NCI-H1048 (cell line): Measurements from ENCODE around the gene KCNC2.
"Not testable (repeated sequence)": the region's sequence is repeated elsewhere in the genome, so short reads cannot be mapped to it uniquely, and the experiment has no call there.

Experiments used
- DNase-seq: peaks from one replicate; lab custom pipeline; 2025; lab: John Stamatoyannopoulos, UW

KCNC2 gene

DNA sequence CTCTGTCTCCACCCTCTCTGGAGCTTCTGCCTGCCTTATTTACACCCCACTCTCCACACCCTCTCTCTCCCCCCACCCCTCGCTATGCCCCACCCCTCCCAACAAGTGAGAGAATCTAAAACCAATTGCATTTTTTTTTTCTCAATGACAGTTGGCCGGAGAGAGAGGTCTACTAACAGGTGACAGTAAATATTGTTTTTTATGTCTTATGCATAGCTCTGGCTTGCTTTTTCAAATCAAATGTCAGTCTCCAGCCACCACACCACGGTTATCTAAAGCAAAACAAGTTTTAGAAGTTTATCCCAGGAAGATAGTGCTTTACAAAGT, at the start of gene KCNC2:
Gene KCNC2, minus strand, starts transcription at position 28 of the 327 bp plus-strand sequence.
- no peak for DNase-seq

DNA sequence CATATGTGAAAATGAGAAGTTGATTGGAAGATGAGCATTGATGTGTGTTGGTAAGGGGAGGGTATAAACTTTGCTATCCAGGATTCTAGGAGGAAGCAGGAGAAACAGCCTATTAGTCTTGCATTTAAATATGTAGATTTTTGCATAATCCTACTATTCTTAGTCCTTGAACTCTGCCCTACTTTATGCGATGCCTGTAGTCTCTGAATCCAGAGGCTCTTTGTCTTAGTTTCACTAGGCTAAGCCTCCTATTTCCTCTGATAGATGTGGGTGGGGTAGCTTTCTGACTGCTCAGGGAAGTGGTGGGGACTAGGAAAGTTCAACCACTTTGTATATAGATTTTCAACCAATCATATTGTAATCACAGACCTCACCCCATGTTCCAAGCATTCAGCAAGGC, 49.5 kb upstream of the KCNC2 start:
- no peak for DNase-seq

- DNase-seq: no peak
These were observed 47.9 kb upstream of the KCNC2 start for GRCh38 chr12:75257510-75257909.

GRCh38 chr12:75245108-75245507, 35.5 kb upstream of the KCNC2 start:
- DNase-seq: no peak

DNA sequence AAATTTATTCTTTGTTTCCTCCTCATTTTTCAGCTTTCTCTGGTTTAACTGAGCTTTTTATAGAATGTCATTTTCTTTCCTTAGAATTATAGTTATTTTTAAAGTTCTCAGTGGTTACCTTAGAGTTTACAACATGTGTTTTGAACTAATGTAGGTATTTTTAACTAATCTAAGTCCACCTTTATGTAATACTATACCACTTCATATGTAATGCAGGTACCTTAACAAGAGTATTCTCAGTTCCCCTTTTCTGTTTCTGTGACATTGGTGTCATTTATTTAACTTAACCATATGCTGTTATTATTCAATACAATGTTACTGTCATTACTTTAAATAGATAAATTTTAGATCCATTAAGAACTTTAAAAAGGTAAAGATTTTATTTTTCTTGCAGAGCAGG, 30.3 kb upstream of the KCNC2 start:
- DNase-seq: no peak

DNA sequence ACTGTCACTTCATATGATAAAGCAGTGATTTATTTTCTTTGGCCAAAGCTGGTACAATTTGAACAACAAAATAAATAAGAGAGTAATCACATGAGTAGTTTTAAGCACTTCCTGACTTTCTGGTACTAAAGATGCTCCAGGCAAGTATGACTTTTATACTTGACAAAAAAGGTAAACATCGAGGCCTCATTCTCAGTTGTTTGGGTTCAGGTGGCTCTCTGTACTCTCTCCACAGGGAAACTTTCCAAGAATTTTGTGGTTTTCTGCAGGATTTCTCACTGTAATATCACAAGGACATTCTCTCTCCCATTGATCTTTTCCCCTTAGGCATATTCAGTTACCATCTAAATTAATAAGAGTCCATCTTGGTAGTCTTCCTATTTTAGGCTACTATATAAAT, 26.6 kb upstream of the KCNC2 start:
- no peak for DNase-seq

- no peak for DNase-seq
These were observed 17.5 kb upstream of the KCNC2 start for GRCh38 chr12:75227132-75227531.

GRCh38 chr12:75212072-75212471, 2.4 kb upstream of the KCNC2 start:
- DNase-seq: no peak

GRCh38 chr12:75208856-75209811, 505 bp downstream of the KCNC2 start:
- DNase-seq: no peak

GRCh38 chr12:75207338-75208083, 2.1 kb downstream of the KCNC2 start:
- no peak for DNase-seq

DNA sequence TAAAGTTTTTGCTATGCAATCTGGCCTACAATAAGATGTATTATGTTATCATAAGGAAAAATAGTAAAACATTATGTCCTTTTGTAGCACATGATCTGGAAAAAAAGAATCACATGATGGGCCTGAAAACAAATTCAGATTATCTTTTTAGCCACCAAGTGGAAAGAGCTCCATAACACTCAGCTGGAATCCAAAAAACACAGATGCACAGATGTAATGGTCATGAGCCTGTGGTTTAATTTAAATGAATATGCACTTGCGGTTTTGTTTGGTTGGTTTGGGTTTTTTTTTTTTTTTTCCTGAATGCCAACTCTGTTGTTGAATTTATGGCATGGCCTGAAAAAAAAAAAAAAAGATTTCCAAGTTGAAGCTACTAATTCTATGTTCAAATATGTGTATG, 4.1 kb downstream of the KCNC2 start:
- no peak for DNase-seq

DNA sequence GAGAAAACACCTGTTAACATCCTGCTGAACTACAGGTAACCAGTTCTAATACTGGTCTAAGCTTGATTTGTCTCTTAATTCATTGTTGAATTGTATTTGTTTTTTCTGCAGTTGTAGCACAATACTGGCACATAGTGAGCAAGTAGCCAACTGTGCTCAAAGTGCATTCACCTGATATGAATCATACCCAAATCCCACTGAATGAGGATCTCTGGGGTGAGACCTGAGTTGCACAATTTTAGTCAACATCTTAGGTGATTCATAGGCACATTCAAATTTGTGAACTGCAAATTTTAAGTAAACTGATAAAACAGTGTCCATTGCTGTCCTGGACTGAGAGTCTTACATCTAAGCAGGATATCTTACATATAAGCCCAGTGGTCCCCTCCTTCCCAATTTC, 12.8 kb downstream of the KCNC2 start:
- DNase-seq: no peak

- no peak for DNase-seq
These were observed 13.2 kb downstream of the KCNC2 start for GRCh38 chr12:75196408-75196807.

GRCh38 chr12:75194250-75194649, 15.4 kb downstream of the KCNC2 start:
- no peak for DNase-seq

DNA sequence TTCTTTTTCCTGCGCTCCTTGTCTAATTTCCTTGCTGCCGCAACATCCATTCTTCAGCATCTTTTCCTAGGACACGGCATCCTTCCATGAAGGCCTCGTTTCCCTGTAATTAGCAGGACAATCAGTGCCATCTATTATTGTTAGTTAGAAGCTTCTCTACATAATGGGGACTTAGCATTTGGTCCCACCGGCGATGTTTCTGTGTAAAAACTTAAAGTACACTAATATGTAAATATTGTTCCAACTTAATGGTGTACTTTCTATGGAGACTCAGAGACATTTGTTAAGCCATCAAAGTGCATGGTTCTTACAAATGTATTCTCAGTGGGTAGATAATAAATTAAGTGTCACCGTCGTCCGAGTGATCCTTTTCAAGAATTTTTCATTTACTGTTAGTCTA, 17.4 kb downstream of the KCNC2 start:
- no peak for DNase-seq

GRCh38 chr12:75190846-75191245, 18.8 kb downstream of the KCNC2 start:
- no peak for DNase-seq

DNA sequence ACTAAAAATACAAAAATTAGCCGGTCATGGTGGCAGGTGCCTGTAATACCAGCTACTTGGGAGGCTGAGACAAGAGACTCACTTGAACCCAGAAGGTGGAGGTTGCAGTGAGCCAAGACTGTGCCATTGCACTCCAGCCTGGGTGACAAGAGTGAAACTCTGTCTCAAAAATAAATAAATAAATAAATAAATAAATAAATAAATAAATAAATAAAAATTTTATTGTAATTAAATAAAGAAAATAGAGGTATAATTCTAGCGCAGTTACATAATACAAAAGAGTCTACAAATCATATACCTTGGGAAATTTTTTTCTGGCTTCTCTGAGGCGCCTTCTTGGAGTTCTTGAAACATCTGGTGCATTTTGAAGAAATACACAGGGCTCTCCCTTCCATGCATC, 23.8 kb downstream of the KCNC2 start:
- DNase-seq: not testable (repeated sequence)

GRCh38 chr12:75184516-75184915, 25.1 kb downstream of the KCNC2 start:
- no peak for DNase-seq

DNA sequence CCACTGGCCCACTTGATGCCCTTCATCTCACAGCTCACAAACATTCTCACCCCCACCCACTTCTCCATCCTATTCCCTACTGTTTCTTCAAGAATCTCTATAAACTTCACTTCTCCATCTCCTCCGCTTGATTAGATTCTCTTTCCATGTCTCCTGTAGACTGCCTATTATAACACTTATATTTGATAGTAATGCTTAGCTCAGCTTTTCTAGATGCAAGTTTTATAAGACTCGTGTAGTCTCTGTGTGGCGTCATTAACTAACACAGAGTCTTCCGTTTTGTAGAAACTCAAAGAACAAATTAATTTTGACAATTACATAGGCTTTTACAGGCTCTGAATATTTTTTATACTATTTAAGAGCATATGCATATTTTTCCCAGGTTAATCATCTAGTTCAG, 25.7 kb downstream of the KCNC2 start:
- DNase-seq: no peak

- DNase-seq: no peak
These were observed 31.6 kb downstream of the KCNC2 start for GRCh38 chr12:75177997-75178396.

- no peak for DNase-seq
These were observed 37.0 kb downstream of the KCNC2 start for GRCh38 chr12:75172611-75173010.

- no peak for DNase-seq
These were observed 38.9 kb downstream of the KCNC2 start for GRCh38 chr12:75170640-75171185.

DNA sequence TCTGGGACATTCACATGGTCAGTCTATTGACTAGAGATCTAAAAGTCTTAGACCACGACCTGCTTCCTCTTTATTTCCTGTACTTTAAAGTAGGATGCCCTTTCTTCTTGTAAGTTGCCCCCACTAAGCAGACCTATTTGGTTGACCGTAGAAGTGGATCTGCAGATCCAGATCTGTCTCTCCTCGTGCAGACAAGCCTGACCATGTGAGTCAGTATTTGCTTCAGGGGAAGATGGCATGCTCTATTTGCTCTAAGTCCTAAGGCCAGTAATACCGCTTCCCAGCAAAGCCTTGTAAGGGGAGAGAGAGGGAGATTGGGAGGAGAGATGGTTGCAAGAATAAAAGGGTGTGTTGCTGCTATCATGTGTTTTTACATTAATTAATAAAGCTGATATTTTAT, 46.8 kb downstream of the KCNC2 start:
- no peak for DNase-seq
